LNCAP (cell line): ENCODE results near the gene TRIM66.

Experiments
- TF ChIP-seq, protein P1 (sequence below): fragments of 450-650 bp; IDR thresholded peaks from 2 replicates; pipeline ENCODE4 v1.5.1; 2017; ENCODE audit warnings: mild to moderate bottlenecking

TRIM66 gene

DNA sequence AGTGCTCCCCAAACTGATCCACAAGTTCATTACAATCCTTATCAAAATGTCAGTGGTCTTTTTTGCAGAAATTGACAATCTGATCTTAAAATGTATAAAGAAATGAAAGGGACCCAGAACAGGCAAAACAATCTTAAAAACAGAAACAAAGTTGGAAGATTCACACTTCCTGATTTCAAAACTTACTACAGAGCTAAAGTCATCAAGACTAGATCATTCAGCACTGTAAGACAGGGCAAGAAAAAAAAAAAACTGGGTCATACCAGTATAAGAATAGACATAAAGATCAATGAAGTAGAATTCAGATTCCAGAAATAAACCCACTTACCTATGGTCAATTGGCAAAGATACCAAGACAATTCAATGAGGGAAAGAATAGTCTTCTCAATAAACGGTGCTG lies 84.0 kb downstream of the TRIM66 start:
- TF ChIP-seq, protein P1, sequence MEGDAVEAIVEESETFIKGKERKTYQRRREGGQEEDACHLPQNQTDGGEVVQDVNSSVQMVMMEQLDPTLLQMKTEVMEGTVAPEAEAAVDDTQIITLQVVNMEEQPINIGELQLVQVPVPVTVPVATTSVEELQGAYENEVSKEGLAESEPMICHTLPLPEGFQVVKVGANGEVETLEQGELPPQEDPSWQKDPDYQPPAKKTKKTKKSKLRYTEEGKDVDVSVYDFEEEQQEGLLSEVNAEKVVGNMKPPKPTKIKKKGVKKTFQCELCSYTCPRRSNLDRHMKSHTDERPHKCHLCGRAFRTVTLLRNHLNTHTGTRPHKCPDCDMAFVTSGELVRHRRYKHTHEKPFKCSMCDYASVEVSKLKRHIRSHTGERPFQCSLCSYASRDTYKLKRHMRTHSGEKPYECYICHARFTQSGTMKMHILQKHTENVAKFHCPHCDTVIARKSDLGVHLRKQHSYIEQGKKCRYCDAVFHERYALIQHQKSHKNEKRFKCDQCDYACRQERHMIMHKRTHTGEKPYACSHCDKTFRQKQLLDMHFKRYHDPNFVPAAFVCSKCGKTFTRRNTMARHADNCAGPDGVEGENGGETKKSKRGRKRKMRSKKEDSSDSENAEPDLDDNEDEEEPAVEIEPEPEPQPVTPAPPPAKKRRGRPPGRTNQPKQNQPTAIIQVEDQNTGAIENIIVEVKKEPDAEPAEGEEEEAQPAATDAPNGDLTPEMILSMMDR: no peak

DNA sequence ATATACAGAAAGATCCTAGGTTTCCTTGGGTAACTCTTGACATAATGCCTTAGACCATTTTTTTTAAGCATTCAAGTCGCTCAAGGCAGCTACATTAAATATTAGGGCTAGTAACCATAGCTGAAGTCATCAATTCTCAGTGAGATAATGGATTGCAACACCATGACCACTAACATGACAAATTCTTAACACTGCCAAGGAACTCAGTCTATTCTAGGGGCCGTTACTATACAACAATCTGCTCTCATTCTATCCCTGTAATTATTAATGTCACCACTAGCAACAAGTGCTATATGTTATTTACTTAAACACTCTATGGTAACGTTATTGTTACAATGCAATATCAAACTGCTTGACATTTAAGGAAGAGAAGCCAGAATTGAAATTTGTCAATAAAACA lies 85.3 kb downstream of the TRIM66 start:
- TF ChIP-seq, protein P1: no peak

DNA sequence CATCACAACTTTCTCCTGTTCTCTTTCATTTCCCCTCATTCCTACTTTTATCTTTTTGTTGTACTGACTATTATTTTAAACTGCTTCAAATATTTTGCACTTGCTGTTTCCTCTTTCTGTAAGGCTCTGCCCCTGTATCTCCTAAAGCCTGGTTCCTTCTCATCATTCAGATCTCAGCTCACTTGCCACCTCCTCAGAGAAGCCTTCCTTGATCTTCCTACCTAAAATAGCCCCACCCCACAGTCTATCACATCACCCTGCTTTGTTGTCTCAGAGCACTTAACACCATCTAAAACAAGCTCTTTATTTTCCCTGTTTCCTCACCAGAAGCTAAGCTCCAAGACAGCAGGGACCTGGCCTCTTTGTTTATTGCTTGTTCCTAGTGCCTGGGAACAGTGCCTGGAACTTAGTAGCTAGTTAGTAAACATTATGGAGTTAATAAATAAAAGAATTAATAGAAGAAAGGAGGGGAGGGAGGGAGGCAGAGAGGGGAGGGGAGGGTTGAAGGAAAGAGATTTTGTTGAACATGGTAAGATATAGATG lies 85.9 kb downstream of the TRIM66 start:
- TF ChIP-seq, protein P1: no peak

DNA sequence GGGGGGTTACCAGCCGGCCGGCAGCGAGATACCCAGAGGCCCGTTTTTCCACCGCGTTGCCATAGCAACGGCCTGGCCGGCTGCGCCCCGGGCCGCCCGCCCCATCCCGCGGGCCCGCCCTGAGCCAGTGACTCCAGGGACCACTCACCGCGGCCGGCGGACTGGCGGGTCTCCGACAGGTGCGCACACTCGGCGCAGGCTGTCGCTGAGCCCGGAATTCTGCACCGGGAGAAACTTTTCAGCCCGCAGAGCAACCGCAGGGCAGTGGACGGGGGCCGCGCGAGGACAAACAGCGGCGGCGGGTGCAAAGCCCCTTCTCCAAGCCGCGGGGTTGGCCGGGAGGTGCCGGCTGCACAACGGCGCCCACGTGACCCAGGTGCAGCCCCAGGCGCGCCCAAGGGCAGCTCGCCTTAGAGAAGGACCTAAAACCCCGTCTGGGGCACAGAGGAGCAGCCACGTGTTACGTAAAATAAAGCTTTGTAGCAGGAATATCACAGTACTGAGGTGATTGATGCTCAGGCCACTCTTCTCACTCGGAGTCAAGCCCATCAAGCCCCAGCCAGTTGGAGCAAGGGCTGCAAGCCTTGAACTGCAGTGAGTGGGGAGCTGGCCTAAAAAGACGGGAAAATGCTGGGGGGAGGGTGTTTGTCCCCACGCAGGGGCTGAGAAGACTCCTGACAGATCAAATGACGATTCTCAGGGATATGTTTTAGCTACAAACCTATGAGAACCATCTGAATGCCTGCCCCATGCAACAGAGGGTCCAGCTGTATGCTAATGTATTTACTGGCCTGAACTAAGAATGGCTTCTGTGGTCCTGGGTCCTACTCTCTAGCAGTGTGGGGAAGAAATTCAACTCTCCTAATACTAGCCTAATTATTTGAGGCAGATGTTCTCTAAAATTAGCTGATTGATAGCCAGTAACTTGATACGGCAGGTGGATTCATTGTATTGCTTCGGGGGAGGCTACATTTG lies 88.2 kb downstream of the TRIM66 start, which contains the start of gene STK33:
STK33 (minus strand) TSS at position 294 of the 975 bp plus-strand sequence. CDS start 119,323 bp downstream, outside the sequence.
- TF ChIP-seq, protein P1: no peak

DNA sequence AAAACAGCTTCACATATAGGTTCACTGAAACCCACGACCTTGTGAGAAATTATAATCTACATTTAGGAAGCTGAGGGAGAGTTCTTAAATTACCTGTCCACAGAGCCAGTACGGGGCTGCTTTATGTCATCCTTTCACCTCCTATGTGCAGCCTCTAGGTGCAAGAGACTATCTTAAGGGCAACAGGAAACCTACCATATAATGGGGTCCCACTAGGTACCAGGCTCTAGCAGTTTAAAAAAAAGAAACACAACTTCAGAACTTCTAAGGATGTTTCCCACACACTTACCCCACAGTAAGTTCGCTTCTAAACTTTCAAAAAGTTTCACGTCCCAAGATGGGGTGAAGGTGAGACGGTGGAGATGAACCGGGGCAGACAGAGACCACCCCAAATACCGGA lies 89.0 kb downstream of the TRIM66 start:
- TF ChIP-seq, protein P1: no peak

DNA sequence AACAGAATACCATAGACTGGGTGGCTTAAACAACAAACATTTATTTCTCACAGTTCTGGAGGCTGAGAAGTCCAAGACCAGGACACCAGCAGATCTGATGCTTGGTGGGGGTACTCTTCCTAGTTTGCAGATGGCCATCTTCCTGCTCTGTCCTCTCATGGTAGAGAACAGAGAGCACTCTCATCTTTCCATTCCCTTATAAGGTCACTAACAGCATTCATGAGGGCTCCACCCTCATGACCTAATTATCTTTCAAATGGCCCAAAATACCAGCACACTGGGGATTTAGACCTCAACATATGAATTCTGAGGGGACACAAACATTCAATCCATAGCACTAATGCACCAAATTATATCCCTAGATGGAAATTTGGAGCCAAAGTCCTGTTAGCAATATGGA lies 94.5 kb downstream of the TRIM66 start:
- TF ChIP-seq, protein P1: no peak

DNA sequence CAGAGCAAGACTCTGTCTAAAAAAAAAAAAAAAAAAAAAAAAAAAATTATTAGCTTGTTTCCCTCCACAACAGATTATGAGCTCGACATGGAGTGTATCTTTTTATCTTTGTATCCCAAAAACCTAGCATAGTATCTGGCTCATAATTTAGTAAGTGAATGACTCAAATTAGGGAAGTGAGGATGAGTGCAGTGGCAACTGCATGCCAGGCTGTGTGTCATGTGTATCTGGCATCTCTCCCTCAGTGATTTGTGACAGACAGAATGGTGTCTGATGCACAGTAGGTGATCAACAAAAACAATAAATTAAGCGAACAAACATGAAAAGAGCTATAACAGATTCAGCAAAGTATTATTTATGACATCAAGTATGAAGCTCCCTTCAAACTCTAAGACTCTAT lies 95.7 kb downstream of the TRIM66 start:
- TF ChIP-seq, protein P1: no peak
